Peyer's patch (tissue), 4 donors: ENCODE results near the gene HMCN1.

Source experiments
- POLR2A ChIP-seq, 2 donors: fragments of 450-650 bp; IDR thresholded peaks; one replicate each; pipeline ENCODE4 v1.5.1; 2017; ENCODE audit warnings: antibody characterized with exemption in 2 of 2, mild to moderate bottlenecking in 2 of 2, moderate library complexity in 2 of 2
- TF ChIP-seq, protein P1 (sequence below), 6 experiments: fragments of 450-650 bp in 4 of 6; fragments of 200-600 bp in 2 of 6; sonication (generic) in 1 of 6; IDR thresholded peaks; one replicate each; pipeline ENCODE4 v1.5.1; 2017 to 2019; ENCODE audit warnings: antibody characterized with exemption in 6 of 6, mild to moderate bottlenecking in 3 of 6, moderate library complexity in 1 of 6

DNA sequence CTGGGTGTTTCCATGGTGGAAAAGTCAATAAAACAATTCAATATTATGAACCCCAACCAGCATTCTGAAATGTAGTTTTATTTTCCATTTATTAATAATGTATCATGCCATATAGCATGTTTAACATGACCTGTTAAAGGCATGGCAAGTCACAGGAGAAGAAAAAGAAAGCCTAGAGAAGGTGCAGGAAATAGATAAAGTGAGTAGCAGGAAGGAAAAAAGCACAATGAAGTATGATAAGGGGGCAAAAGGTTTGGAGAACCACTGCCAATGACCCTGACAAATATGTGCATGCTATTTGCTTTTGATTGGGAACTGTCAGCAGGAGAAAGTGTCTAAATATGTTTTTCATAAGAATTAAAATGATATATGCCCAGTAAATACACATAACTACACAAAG, 85.6 kb downstream of the HMCN1 start:
- TF ChIP-seq, protein P1, sequence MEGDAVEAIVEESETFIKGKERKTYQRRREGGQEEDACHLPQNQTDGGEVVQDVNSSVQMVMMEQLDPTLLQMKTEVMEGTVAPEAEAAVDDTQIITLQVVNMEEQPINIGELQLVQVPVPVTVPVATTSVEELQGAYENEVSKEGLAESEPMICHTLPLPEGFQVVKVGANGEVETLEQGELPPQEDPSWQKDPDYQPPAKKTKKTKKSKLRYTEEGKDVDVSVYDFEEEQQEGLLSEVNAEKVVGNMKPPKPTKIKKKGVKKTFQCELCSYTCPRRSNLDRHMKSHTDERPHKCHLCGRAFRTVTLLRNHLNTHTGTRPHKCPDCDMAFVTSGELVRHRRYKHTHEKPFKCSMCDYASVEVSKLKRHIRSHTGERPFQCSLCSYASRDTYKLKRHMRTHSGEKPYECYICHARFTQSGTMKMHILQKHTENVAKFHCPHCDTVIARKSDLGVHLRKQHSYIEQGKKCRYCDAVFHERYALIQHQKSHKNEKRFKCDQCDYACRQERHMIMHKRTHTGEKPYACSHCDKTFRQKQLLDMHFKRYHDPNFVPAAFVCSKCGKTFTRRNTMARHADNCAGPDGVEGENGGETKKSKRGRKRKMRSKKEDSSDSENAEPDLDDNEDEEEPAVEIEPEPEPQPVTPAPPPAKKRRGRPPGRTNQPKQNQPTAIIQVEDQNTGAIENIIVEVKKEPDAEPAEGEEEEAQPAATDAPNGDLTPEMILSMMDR (IDR thresholded peaks at IDR 0.05), result no peak
- TF ChIP-seq POLR2A (IDR thresholded peaks at IDR 0.05), result no peak
